NOMO-1 treated with DMSO at 0.1 percent for 48 hours (cell line): Measurements from ENCODE around the gene PRDX5.

Source experiments
- DNase-seq: peaks from one replicate; lab custom pipeline; 2025; ENCODE audit not compliant: unreplicated experiment; lab: John Stamatoyannopoulos, UW

PRDX5 gene

DNA sequence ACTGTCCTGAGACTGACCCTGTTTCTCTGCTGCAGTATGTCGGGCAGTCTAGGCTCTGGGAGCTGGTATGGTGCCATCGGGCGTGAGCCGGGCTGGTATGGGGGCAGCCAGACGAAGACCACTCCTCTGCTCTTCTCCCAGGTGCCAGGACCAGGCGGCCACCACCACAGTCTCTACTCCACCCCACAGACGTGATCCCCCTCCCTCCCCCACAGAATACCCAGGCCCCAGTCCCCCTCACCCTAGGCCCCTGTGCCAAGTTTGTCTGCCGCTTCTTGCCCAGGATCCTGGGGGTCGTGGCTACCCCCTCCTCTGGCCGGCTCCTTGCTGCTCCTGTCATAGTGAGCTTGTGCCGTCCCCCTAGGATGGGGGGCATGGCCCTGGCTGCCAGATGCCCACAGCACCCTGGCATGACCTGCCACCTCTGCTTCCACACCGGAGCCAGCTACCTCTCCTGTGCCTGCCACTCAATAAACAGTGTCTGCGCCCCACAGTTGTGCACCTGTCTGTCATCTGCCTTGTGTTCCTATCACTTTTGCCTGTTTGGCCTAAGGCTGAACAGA, 28.8 kb upstream of the PRDX5 start:
- DNase-seq: no peak

DNA sequence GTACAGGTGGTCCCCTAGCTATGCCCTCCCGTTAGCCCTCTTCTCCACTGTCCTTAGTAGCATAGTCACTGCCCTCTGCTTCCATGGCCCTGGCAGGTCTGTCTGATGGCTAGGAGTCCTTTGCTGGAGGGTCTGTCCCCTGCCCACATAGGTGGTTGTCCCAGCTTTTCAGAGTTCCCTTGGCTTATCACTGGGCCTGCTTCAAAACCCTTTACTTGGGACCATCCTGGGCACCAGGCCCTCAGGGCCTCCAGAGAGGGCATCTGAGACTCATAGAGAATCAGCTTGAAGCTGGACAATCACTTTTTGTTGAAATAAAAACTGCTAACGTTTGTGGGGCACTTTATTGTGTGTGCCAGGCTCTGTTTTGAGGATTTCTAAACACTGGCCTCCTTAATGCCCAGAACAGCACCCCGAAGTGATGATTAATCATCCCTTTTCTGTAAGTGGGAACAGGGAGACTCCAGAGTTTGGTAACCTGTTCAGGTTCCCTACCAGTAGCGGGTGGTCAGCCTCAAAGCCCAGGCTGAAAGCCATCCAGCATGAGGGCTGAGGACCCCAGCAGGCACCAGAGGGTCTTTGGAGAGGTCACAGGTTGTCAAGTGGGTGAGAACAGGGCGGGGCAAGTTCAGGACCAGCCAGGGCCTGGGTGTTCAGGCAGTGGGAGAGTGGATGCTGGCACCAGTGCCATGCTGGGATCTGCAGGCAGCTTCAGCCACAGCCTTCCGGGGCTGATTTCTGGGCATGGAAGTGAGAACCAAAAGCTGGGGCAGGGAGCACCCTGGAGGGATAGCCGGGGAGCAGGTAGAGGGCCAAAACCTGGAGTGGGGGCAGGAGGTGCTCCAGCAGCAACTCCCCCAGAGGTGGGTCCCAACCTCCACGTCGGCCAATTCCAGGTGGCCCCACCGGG, 27.3 kb upstream of the PRDX5 start:
- DNase-seq: no peak

DNA sequence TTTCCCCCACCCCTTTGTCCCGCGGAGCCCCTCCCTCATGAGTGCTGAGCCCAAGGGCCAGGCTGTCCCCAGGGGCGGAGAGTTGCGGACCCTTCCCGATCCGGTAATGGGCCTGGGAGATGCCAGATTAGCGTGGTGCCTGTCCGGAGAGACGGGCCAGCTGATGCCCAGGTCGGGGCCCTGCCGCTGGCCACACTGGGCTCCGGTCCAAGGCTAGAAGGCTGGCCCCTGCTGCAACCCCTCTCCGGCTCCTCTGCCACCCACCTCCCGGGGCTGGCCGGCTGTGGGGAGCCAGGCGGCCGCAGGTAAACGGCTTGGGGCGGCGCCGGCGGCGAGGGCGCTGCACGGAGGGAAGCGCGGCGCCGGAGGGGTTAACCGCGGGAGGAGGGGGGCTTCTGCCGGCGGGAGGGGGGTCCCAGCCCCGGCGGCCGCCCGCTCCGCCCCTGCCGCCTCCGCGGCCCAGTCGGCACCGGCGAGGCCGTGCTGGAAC, 26.6 kb upstream of the PRDX5 start, which contains the start of gene KCNK4:
Gene KCNK4, plus strand, starts transcription at position 41 of the 490 bp plus-strand sequence. CDS start 1,717 bp downstream, outside the sequence.
- DNase-seq: no peak

DNA sequence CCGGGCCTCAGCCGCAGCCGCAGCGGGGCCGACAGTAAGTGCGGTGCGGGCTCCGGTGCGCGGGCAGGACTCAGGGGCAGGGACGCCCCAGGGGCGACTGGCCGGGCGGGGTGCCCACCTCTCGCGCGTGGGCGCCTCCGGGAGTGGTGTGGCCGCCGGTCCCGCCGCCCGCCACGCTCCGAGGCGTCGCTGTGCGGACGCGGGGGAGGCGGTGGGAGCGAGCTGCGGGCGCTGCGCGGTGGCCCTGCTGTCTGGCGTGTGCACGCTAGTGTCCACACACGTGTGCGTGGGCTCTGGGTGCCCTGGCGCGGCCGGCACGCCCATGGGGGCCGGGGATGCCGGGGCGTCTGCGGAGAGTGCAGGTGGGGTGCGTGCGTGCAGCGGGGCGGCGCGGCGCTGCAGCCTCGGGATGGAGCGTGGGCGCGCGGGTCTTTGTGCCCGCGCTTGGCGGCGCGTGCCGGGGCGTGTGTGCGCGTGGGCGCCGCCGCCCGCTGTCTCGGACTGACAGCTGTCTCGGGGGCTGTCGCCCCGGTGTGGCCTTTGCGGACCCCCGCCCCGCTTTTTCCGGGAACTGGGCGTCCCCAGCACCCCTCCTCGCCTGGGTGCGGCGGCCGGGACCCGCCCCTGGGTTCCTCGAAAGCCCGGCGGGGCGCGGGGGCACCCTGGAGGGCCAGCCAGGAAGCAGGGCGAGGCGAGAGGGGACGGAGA, 26.0 kb upstream of the PRDX5 start:
- DNase-seq: no peak

DNA sequence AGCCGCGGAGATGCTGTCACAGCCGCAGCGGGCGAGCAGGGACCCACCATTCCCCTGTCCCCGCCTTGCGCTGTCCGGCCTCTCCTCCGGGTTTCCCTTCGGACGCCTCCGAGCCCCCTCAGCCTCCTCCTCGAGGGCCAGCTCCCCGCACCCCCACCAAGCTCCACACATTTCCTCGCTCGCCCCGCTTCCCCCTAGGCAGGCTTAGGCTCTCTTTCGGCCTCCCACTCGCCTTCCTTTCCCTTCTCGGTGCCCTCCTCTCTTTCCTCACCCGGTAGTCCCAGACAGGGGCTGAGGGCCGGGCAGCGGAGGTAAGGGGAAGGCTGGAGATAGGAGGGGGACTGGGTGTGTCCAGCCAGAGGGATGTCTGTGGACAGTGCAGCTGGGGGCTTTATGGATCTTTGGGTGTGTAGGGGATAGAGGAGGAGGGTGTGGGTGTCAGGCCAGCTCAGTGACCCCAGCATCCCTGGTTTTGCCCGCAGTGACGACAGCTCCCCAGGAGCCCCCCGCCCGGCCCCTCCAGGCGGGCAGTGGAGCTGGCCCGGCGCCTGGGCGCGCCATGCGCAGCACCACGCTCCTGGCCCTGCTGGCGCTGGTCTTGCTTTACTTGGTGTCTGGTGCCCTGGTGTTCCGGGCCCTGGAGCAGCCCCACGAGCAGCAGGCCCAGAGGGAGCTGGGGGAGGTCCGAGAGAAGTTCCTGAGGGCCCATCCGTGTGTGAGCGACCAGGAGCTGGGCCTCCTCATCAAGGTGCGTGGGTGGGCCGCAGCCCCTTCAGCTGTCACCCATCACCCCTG, 25.3 kb upstream of the PRDX5 start:
- no peak for DNase-seq

DNA sequence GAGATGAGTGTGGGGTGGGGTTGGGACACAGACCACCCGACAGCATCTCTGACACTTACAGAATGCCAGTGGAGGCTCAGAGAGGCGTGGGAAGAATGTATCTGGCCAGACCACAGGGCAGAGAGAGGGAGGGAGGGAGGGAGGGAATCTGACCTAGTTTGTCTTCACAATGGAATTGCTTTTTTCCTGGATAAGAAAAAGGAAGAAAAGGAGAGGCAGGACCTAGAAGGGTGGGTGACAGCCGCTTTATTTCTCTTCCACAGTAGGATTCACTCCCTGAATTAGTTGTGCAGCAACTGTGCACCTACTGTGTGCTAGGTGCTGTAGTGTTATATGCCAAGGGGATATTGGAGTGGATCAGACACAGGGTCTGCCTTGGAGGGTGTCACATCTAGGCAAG, 23.1 kb upstream of the PRDX5 start:
- DNase-seq: no peak

DNA sequence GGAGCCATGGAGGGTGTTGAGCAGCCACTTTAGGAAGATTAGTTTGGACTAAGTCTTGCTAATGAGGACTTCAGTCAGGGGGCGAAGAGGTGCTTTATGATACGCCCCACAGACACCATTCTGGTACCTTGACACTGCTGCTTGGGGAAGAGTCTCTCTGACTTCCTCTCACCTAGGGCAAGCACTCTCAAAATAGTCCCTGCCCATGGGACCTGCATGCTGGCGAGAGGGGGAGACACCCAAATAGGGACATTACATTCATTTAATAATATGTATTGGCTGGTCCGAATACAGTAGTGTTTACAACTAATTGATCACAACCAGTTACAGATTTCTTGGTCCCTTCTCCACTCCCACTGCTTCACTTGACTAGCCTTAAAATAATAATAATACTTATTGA, 22.2 kb upstream of the PRDX5 start:
- no peak for DNase-seq

DNA sequence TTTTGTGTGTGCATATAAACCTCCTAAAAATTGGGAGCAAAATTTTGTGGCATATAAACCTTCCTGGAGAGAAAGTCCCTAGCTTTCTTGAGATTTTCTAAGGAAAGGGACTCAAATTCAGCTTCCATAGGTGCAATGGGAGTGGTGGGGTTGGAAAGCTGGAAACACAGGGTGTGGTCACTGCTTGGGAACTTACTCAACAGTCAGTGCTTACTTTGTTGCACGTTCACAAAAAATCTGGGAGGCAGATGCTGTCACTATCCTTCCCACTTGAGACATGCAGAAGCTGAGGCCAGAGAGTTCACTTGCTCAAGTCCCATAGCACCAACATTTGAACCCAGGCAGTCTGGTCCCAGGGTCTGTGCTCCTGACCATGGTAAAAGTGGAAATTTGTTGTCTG, 21.7 kb upstream of the PRDX5 start:
- DNase-seq: no peak

DNA sequence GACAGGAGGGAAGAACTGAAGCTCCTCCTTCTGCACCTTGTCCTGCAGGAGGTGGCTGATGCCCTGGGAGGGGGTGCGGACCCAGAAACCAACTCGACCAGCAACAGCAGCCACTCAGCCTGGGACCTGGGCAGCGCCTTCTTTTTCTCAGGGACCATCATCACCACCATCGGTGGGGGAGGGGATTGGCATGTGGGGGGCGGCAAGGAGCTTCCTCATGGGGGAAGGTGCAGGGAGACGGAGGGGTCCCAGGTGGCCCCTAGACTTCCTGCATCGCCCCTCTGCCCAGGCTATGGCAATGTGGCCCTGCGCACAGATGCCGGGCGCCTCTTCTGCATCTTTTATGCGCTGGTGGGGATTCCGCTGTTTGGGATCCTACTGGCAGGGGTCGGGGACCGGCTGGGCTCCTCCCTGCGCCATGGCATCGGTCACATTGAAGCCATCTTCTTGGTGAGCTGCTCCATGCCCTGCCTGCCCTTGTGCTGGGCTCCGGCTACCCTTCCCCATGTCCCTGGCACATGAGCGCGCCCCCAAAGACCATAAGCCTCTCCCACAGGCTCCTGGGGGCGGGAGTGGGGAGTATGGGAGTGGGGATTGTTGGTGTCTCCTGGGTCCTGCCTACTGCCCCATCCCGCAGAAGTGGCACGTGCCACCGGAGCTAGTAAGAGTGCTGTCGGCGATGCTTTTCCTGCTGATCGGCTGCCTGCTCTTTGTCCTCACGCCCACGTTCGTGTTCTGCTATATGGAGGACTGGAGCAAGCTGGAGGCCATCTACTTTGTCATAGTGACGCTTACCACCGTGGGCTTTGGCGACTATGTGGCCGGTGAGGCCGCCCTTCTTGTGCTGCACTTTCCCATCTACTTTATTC, 20.9 kb upstream of the PRDX5 start:
- DNase-seq: no peak

DNA sequence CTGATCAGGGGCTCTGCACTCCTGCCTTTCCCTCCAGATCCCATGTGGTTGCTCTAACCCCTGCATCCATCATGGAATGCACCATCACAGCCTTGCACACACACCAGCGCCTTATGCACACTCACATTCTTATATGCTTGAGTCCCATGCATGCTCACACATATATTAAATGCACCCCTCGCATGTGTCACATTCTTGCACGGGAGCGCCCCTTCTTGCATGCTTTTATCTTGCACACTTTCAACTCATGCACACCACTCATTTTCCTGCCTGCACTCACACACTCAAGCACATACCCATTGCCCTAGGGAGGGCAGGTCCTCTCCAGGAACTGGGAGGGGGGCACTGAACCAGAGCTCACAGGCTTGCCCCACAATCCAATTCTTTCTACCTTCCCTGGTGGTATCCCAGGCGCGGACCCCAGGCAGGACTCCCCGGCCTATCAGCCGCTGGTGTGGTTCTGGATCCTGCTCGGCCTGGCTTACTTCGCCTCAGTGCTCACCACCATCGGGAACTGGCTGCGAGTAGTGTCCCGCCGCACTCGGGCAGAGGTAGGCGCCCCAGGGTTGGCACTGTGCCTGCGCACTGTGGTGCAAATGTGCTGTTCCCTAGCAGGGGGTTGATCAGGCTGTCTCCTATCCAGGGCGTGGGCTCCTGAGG, 20.1 kb upstream of the PRDX5 start:
- DNase-seq: no peak

DNA sequence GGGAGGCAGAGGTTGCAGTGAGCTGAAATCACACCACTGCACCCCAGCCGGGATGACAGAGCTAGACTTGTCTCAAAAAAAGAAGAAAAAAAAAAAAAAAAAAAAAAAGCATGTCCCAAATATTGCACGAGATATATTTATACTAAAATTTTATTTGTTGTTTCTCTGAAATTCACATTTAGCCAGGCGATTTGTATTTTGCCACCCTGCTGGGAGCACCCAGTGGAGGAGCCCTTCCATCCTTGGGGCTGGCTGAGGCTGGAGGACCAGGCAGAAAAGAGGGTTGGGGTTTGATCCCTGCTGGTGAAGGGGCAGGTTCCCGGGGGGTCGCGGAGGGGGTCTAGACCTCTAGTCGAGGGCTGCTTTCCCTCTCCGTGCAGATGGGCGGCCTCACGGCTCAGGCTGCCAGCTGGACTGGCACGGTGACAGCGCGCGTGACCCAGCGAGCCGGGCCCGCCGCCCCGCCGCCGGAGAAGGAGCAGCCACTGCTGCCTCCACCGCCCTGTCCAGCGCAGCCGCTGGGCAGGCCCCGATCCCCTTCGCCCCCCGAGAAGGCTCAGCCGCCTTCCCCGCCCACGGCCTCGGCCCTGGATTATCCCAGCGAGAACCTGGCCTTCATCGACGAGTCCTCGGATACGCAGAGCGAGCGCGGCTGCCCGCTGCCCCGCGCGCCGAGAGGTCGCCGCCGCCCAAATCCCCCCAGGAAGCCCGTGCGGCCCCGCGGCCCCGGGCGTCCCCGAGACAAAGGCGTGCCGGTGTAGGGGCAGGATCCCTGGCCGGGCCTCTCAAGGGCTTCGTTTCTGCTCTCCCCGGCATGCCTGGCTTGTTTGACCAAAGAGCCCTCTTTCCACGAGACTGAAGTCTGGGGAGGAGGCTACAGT, 18.7 kb upstream of the PRDX5 start:
- no peak for DNase-seq

DNA sequence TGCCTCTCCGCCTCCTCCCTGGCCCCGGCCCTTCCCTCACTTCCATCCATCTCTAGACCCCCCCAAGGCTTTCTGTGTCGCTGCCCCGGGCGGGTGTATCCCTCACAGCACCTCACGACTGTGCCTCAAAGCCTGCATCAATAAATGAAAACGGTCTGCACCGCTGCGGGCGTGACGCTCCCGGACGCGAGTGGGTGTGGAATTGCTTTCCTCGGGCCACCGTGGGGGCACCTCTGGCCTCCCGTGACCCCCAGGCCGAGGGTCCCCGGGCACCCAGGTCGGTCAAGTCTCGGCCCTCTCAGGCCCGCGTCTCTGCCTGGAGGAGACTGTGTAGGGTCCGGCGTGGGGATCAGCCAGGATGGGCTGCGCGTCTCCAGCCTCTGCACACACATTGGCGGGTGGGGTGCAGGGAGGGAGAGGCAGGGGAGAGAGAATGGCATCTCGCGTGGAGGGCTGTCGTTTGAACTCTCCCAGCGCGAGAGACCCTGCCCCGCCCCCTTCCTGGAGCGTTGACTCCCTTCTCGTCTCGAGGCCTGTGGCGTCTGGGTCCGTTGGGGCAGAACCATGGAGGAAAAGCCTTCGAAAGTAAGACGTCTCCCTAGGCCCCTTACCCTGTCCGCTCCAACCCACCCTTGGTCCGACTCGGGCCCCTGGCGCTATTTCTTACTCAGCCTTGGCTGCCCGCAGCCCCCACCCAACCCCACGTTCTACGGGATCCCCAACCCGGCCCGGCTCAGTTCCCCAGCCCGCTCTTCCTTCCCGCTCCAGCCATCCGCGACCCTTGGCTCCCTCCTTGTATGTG, 17.9 kb upstream of the PRDX5 start, which contains the start of gene CATSPERZ:
Gene CATSPERZ, plus strand, starts transcription at position 512 of the 802 bp plus-strand sequence. Its CDS starts 53 bp downstream, at position 565.
- no peak for DNase-seq

DNA sequence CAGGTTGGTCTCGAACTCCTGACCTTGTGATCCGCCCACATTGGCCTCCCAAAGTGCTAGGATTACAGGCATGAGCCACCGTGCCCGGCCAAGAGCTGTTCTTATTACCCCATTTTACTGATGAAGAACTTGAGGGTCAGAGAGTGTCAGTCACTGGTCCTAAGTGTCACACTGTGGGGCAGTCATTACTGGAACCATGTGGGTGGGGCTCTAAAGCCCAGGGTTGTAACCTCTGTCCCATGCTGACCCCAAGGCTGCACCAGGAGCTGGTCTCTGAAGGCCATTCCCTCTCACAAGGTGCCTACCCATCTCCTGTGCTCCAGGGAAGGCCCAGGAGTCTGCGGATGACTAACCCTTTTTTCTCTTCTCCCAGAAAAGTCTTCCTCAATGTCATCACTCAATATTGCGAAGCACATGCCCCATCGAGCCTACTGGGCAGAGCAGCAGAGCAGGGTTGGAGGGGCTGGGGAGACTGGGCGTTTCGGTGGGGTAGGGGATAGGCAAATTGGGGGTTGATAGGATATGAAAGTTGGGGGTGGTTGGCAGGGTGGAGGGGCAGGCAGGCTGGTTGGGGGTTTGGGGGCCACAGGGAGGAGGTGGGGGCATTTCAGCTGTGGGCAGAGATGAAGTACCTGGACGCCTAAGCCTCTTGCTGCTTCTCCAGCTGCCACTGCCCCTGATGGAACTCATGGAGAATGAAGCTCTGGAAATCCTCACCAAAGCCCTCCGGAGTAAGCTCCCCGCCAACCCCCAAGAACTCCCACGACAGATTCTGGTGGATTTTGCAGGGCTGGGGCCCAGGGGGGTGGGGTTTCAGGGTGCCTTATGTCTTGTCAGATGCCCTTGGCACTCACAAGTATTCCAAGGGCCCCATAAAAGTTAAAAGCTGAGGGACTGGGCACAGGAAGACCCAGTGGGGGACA, 14.6 kb upstream of the PRDX5 start:
- no peak for DNase-seq

DNA sequence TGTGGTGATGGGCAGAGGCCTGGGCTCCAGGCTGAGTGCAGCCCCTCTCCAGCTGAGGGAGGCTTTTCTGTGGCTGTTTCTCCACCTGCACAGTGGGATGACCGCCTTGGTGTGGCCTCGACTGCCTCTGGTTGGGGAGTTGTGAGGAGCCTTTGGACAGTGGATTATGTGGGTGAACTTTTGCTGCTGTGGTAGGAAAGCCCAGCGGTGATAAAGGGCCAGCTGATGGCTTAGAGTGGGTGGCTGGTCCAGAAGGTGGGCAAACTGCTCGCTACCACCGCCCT, 13.9 kb upstream of the PRDX5 start:
- DNase-seq: no peak

DNA sequence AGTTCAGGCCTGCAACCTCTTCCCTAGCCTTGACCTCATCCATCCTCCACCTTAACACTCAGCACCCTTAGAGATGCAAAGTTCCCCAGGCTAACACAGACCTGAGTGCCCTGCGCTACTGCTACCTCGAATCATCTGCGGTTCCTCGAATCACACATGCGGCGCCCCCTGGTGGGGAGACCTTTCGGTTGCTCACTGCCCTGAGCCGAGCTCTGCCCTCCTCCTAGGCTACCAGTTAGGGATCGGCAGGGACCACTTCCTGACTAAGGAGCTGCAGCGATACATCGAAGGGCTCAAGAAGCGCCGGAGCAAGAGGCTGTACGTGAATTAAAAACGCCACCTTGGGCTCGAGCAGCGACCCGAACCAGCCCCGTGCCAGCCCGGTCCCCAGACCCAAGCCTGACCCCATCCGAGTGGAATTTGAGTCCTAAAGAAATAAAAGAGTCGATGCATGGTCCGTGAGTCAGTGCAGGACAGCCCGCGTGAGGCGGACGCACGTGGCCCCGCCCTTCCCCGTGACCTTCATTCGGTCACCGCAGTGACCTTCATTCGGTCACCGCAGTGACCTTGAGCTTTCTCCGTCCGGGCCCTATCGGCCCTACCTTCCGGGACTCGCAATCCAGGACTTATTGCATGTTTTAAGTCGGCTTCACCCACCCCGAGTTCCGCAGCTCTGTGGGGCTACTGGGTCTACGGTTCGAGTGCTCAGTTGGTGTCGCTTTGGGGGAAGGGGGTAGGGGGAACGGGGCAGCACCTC, 13.4 kb upstream of the PRDX5 start:
- DNase-seq: peak; percentile 91

DNA sequence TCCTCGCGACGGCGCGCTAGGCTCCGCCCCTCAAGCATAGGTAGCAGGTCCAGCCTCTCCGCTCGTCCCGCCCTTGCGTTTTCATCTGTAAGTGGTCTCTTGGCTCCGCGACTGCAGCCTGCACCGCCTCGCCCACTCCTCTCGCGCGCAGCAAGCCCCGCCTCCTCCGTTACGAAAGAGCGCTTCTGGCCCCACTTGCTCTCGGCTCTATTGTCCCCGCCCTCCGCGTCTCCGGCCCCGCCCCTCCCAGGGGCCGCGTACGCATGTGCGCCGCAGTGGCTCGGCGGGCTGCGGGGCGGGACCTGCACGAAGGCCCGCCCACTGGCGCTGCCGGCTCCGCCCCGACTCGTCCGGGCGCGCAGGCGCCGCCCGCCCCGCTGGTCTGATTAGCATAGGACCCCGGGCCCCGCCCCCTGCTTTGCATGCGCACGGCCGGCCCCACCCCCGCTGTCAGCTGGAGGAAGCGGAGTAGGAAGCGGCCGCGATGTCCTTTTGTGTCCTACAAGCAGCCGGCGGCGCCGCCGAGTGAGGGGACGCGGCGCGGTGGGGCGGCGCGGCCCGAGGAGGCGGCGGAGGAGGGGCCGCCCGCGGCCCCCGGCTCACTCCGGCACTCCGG, 12.7 kb upstream of the PRDX5 start, which contains the start of gene ESRRA:
Gene ESRRA, plus strand, starts transcription at position 450 of the 616 bp plus-strand sequence. CDS start 1,656 bp downstream, outside the sequence.
- DNase-seq: peak; percentile 100
